GM23338 (cell line): ENCODE results near the gene CLSTN1. TPM values are rescaled to one million over a fixed set of nuclear protein-coding genes. Genes with fewer than 3 reads are reported as not detected.

Source experiments
- ATAC-seq: fragments of 200-7000 bp; cut with Tn5 transposase; 3 replicates; pipeline ENCODE4 v1.9.1; 2020
- DNase-seq: peaks from one replicate; pipeline ENCODE4 v3.0.0-alpha.2; 2015; ENCODE audit warnings: low spot score
- H2AFZ ChIP-seq: fragments of 200-600 bp; sonication (generic); 2 replicates; pipeline ENCODE4 v1.8.0; 2016; ENCODE audit warnings: antibody characterized with exemption, mild to moderate bottlenecking, moderate library complexity
- H3F3A ChIP-seq: fragments of 200-600 bp; sonication (generic); replicated peaks from 2 replicates; pipeline ENCODE4 v1.8.0; 2017; ENCODE audit warnings: antibody characterized with exemption, mixed run types, low read depth
- H3K27ac ChIP-seq: fragments of 200-600 bp; sonication (generic); 2 replicates; pipeline ENCODE4 v1.6.1; 2016; ENCODE audit warnings: low read depth
- H3K27me3 ChIP-seq: fragments of 200-600 bp; sonication (generic); 2 replicates; pipeline ENCODE4 v1.8.0; 2016; ENCODE audit warnings: mild to moderate bottlenecking, mixed run types, moderate library complexity; ENCODE audit not compliant: insufficient read depth
- H3K36me3 ChIP-seq: fragments of 200-600 bp; sonication (generic); 2 replicates; pipeline ENCODE4 v1.8.0; 2016; ENCODE audit warnings: mild to moderate bottlenecking; ENCODE audit not compliant: insufficient read depth
- H3K4me1 ChIP-seq: fragments of 200-600 bp; sonication (generic); 2 replicates; pipeline ENCODE4 v1.8.0; 2016; ENCODE audit warnings: mild to moderate bottlenecking, moderate library complexity; ENCODE audit not compliant: insufficient read depth
- H3K4me2 ChIP-seq: fragments of 200-600 bp; sonication (generic); 2 replicates; pipeline ENCODE4 v1.7.1; 2017; ENCODE audit warnings: mixed run types
- H3K4me3 ChIP-seq: fragments of 200-600 bp; sonication (generic); 2 replicates; pipeline ENCODE4 v1.6.1; 2016; ENCODE audit warnings: mixed run types
- H3K79me2 ChIP-seq: fragments of 200-600 bp; sonication (generic); replicated peaks from 2 replicates; pipeline ENCODE4 v1.8.0; 2017; ENCODE audit warnings: mild to moderate bottlenecking; ENCODE audit not compliant: insufficient read depth
- H3K9me2 ChIP-seq: fragments of 200-600 bp; sonication (generic); 2 replicates; pipeline ENCODE4 v1.8.0; 2017; ENCODE audit not compliant: insufficient read depth
- H4K20me1 ChIP-seq: fragments of 200-600 bp; sonication (generic); replicated peaks from 2 replicates; pipeline ENCODE4 v1.8.0; 2017; ENCODE audit warnings: mild to moderate bottlenecking; ENCODE audit not compliant: insufficient read depth
- H3K27ac Mint-ChIP-seq: 2 replicates; pipeline ENCODE4 v1.8.0; 2020; ENCODE audit warnings: inconsistent platforms, mild to moderate bottlenecking, moderate library complexity, mixed read lengths
- H3K27me3 Mint-ChIP-seq: 3 replicates; pipeline ENCODE4 v1.8.0; 2022; ENCODE audit warnings: low read depth, mild to moderate bottlenecking, moderate library complexity, mixed read lengths, inconsistent platforms; ENCODE audit not compliant: insufficient read depth, poor library complexity
- H3K36me3 Mint-ChIP-seq: 3 replicates; pipeline ENCODE4 v1.8.0; 2021; ENCODE audit warnings: low read depth, mild to moderate bottlenecking, inconsistent platforms, moderate library complexity, mixed read lengths
- H3K4me1 Mint-ChIP-seq: 3 replicates; pipeline ENCODE4 v1.8.0; 2020; ENCODE audit warnings: mild to moderate bottlenecking, inconsistent platforms, mixed read lengths
- H3K4me3 Mint-ChIP-seq: 3 replicates; pipeline ENCODE4 v1.8.0; 2021; ENCODE audit warnings: moderate library complexity, mild to moderate bottlenecking, inconsistent platforms, mixed read lengths
- H3K9me3 Mint-ChIP-seq: 3 replicates; pipeline ENCODE4 v1.8.0; 2020; ENCODE audit warnings: moderate library complexity, mild to moderate bottlenecking, inconsistent platforms, mixed read lengths
- CREB1 ChIP-seq: fragments of 250-450 bp; sonication (Bioruptor Pico); IDR thresholded peaks from 2 replicates; pipeline ENCODE4 v1.5.0; 2020; ENCODE audit warnings: low read depth, mild to moderate bottlenecking, moderate library complexity
- EZH2phosphoT487 ChIP-seq: fragments of 200-600 bp; sonication (generic); IDR thresholded peaks from one replicate; pipeline ENCODE4 v1.8.1; 2018; ENCODE audit warnings: antibody characterized with exemption; ENCODE audit not compliant: unreplicated experiment
- ZNF114 ChIP-seq: fragments of 250-450 bp; sonication (Bioruptor Pico); IDR thresholded peaks from 2 replicates; pipeline ENCODE4 v1.5.0; 2020; ENCODE audit warnings: mild to moderate bottlenecking, moderate library complexity
- polyA plus RNA-seq: library from polyadenylated mRNA; unstranded; fragments of >200 nt; fragmentation: Nextera tagmentation; extraction: Ambion mirVana; gene quantifications from 2 replicates; pipeline ENCODE4 v1.2.1, GENCODE V29; 2016
- total RNA-seq: library from RNA; depleted of rRNA; stranded (reverse); fragments of >200 nt; shearing (Covaris generic); gene quantifications from 2 replicates; pipeline ENCODE4 v1.2.3, GENCODE V29; 2014
- TF ChIP-seq, protein P1 (sequence below): IDR thresholded peaks from one replicate; pipeline ENCODE4 v1.6.1; 2018; ENCODE audit warnings: antibody characterized with exemption; ENCODE audit not compliant: unreplicated experiment
- TF ChIP-seq, protein P2 (sequence below): fragments of 250-450 bp; sonication (Bioruptor Pico); IDR thresholded peaks from 2 replicates; pipeline ENCODE4 v1.5.0; 2020; ENCODE audit warnings: mild to moderate bottlenecking, moderate library complexity

The CLSTN1 gene
- total and polyA plus RNA-seq, 2 experiments from 2014 or later = 38.5 to 66.2 TPM

DNA sequence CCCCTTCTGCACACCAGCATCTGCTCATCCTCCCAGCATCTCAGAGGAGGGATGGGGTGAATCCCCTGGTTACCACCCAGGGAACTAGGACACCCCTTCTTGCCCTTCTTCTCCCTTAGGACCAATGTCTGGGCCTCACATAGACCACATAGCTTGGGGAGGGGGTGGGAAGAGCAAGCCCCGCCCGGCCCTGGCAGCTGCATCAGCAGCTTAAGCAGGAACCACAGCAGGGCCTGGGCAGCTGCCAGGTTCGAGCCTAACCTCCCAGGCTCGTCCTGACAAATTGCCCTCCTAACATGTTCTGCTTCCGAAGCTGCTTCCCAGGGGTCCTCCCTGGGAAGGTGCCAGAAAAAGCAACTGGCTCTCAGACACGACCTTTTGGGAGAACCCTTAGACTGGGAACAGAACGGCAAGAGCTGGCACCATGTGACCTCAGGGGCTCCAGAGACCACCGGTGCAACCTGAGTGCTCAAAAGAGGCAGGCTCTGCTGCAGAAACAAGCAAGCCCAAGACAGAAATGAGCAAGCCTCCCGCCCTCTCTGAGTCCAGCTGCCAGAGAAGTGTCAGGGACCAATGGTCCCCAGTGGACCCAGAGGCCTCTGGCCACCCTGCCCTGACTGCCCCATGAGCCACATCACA lies 18.4 kb upstream of the CLSTN1 start (continued):
- TF ChIP-seq, protein P1, sequence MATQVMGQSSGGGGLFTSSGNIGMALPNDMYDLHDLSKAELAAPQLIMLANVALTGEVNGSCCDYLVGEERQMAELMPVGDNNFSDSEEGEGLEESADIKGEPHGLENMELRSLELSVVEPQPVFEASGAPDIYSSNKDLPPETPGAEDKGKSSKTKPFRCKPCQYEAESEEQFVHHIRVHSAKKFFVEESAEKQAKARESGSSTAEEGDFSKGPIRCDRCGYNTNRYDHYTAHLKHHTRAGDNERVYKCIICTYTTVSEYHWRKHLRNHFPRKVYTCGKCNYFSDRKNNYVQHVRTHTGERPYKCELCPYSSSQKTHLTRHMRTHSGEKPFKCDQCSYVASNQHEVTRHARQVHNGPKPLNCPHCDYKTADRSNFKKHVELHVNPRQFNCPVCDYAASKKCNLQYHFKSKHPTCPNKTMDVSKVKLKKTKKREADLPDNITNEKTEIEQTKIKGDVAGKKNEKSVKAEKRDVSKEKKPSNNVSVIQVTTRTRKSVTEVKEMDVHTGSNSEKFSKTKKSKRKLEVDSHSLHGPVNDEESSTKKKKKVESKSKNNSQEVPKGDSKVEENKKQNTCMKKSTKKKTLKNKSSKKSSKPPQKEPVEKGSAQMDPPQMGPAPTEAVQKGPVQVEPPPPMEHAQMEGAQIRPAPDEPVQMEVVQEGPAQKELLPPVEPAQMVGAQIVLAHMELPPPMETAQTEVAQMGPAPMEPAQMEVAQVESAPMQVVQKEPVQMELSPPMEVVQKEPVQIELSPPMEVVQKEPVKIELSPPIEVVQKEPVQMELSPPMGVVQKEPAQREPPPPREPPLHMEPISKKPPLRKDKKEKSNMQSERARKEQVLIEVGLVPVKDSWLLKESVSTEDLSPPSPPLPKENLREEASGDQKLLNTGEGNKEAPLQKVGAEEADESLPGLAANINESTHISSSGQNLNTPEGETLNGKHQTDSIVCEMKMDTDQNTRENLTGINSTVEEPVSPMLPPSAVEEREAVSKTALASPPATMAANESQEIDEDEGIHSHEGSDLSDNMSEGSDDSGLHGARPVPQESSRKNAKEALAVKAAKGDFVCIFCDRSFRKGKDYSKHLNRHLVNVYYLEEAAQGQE = no peak
- TF ChIP-seq, protein P2, sequence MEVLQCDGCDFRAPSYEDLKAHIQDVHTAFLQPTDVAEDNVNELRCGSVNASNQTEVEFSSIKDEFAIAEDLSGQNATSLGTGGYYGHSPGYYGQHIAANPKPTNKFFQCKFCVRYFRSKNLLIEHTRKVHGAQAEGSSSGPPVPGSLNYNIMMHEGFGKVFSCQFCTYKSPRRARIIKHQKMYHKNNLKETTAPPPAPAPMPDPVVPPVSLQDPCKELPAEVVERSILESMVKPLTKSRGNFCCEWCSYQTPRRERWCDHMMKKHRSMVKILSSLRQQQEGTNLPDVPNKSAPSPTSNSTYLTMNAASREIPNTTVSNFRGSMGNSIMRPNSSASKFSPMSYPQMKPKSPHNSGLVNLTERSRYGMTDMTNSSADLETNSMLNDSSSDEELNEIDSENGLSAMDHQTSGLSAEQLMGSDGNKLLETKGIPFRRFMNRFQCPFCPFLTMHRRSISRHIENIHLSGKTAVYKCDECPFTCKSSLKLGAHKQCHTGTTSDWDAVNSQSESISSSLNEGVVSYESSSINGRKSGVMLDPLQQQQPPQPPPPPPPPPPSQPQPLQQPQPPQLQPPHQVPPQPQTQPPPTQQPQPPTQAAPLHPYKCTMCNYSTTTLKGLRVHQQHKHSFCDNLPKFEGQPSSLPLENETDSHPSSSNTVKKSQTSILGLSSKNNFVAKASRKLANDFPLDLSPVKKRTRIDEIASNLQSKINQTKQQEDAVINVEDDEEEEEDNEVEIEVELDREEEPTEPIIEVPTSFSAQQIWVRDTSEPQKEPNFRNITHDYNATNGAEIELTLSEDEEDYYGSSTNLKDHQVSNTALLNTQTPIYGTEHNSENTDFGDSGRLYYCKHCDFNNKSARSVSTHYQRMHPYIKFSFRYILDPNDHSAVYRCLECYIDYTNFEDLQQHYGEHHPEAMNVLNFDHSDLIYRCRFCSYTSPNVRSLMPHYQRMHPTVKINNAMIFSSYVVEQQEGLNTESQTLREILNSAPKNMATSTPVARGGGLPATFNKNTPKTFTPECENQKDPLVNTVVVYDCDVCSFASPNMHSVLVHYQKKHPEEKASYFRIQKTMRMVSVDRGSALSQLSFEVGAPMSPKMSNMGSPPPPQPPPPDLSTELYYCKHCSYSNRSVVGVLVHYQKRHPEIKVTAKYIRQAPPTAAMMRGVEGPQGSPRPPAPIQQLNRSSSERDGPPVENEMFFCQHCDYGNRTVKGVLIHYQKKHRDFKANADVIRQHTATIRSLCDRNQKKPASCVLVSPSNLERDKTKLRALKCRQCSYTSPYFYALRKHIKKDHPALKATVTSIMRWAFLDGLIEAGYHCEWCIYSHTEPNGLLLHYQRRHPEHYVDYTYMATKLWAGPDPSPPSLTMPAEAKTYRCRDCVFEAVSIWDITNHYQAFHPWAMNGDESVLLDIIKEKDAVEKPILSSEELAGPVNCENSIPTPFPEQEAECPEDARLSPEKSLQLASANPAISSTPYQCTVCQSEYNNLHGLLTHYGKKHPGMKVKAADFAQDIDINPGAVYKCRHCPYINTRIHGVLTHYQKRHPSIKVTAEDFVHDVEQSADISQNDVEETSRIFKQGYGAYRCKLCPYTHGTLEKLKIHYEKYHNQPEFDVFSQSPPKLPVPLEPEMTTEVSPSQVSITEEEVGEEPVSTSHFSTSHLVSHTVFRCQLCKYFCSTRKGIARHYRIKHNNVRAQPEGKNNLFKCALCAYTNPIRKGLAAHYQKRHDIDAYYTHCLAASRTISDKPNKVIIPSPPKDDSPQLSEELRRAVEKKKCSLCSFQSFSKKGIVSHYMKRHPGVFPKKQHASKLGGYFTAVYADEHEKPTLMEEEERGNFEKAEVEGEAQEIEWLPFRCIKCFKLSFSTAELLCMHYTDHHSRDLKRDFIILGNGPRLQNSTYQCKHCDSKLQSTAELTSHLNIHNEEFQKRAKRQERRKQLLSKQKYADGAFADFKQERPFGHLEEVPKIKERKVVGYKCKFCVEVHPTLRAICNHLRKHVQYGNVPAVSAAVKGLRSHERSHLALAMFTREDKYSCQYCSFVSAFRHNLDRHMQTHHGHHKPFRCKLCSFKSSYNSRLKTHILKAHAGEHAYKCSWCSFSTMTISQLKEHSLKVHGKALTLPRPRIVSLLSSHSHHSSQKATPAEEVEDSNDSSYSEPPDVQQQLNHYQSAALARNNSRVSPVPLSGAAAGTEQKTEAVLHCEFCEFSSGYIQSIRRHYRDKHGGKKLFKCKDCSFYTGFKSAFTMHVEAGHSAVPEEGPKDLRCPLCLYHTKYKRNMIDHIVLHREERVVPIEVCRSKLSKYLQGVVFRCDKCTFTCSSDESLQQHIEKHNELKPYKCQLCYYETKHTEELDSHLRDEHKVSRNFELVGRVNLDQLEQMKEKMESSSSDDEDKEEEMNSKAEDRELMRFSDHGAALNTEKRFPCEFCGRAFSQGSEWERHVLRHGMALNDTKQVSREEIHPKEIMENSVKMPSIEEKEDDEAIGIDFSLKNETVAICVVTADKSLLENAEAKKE (CRISPR knock-in tag) = no peak

DNA sequence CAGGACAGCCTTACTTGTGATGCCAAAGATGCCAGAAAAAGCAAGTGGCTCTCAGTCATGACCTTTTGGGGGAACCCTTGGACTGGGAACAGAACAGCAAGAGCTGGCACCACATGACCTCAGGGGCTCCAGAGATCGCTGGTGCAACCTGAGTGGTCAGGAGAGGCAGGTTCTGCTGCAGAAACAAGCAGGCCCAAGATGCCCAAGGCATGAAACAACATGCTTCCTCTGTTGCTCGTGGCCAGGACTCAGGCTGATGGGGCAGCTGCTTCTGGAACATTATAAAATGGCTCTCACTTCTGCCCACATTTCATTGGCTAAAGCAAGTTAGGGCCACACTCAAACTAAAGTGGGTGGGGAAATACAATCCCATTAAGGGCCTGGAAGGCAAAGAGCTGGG lies 17.7 kb upstream of the CLSTN1 start:
- TF ChIP-seq, protein P2 (CRISPR knock-in tag) = no peak
- TF ChIP-seq CREB1 (CRISPR knock-in tag) (no peak), ZNF114 (no peak), EZH2phosphoT487 (no peak)
- H3K79me2 ChIP-seq = no peaks in the 10 kb centered on the region
- H3K4me3 ChIP-seq = no peak overlapping the region
- no peak overlapping the region for H3K27ac Mint-ChIP-seq
- peaks cover 6% of the 10 kb centered on the region for H3K4me1 ChIP-seq
- H3K27ac ChIP-seq = no peak overlapping the region
- no peak for ATAC-seq
- H3K36me3 Mint-ChIP-seq = no peaks in the 10 kb centered on the region; the same call in 2 of the 3 replicates
- peaks cover 8% of the 10 kb centered on the region for H3K27me3 Mint-ChIP-seq
- H3K4me3 Mint-ChIP-seq = no peak overlapping the region
- no peaks in the 10 kb centered on the region for H3K9me2 ChIP-seq
- H3K27me3 ChIP-seq = no peaks in the 10 kb centered on the region
- H3K9me3 Mint-ChIP-seq = 0 out of 3 replicates have a peak, but pooled peaks cover 2% of the 10 kb centered on the region
- DNase-seq = no peak
- no peak overlapping the region for H3K4me2 ChIP-seq
- H2AFZ ChIP-seq = no peak overlapping the region
- H3K36me3 ChIP-seq = no peaks in the 10 kb centered on the region
- H3K4me1 Mint-ChIP-seq = peaks cover 13% of the 10 kb centered on the region
- H4K20me1 ChIP-seq = no peaks in the 10 kb centered on the region
- no peaks in the 10 kb centered on the region for H3F3A ChIP-seq
